Smooth muscle cell (in vitro differentiated cells): ENCODE results near the gene KDM5A. TPM values are rescaled to one million over a fixed set of nuclear protein-coding genes. Genes with fewer than 3 reads are reported as not detected.
"Not testable (repeated sequence)": the region's sequence is repeated elsewhere in the genome, so short reads cannot be mapped to it uniquely, and the experiment has no call there.

Experiments used
- DNase-seq: peaks from one replicate; lab custom pipeline; 2025; ENCODE audit not compliant: unreplicated experiment; lab: John Stamatoyannopoulos, UW
- H2AFZ ChIP-seq: fragments of 200-600 bp; sonication (generic); 2 replicates; pipeline ENCODE4 v1.6.0; 2016; ENCODE audit warnings: antibody characterized with exemption, low read depth, mild to moderate bottlenecking
- H3F3A ChIP-seq: fragments of 200-600 bp; sonication (generic); 2 replicates; pipeline ENCODE4 v1.6.0; 2017; ENCODE audit warnings: antibody characterized with exemption, low read depth
- H3K27ac ChIP-seq: fragments of 200-600 bp; sonication (generic); 2 replicates; pipeline ENCODE4 v1.5.1; 2016; ENCODE audit warnings: low read depth, mild to moderate bottlenecking
- H3K27me3 ChIP-seq: fragments of 200-600 bp; sonication (generic); 2 replicates; pipeline ENCODE4 v1.6.1; 2016; ENCODE audit warnings: low read depth, mild to moderate bottlenecking
- H3K36me3 ChIP-seq: fragments of 200-600 bp; sonication (generic); 2 replicates; pipeline ENCODE4 v1.5.1; 2016; ENCODE audit warnings: low read depth
- H3K4me1 ChIP-seq: fragments of 200-600 bp; sonication (generic); 2 replicates; pipeline ENCODE4 v1.5.1; 2016; ENCODE audit warnings: low read depth
- H3K4me2 ChIP-seq: fragments of 200-600 bp; sonication (generic); 2 replicates; pipeline ENCODE4 v1.6.0; 2016; ENCODE audit warnings: mild to moderate bottlenecking
- H3K4me3 ChIP-seq: fragments of 200-600 bp; sonication (generic); 2 replicates; pipeline ENCODE4 v1.5.1; 2016; ENCODE audit warnings: mild to moderate bottlenecking
- H3K79me2 ChIP-seq: fragments of 200-600 bp; sonication (generic); 2 replicates; pipeline ENCODE4 v1.6.0; 2016; ENCODE audit warnings: low read depth, mild to moderate bottlenecking
- H3K9ac ChIP-seq: fragments of 200-600 bp; sonication (generic); 2 replicates; pipeline ENCODE4 v1.6.0; 2016; ENCODE audit warnings: low read depth
- H3K9me3 ChIP-seq: fragments of 200-600 bp; sonication (generic); replicated peaks from 2 replicates; pipeline ENCODE4 v1.5.1; 2016; ENCODE audit warnings: low read depth
- H4K20me1 ChIP-seq: fragments of 200-600 bp; sonication (generic); 2 replicates; pipeline ENCODE4 v1.6.0; 2016; ENCODE audit warnings: low read depth
- WGBS: methylation state at CpG from one replicate; pipeline ENCODE4 v1.1.7; 2016; ENCODE audit warnings: low lambda C conversion rate; 5-methylcytosine and 5-hydroxymethylcytosine counted together
- polyA plus RNA-seq: library from polyadenylated mRNA; unstranded; fragments of >200 nt; fragmentation: Nextera tagmentation; extraction: Ambion mirVana; gene quantifications from 2 replicates; pipeline ENCODE4 v1.2.1, GENCODE V29; 2016
- total RNA-seq: library from RNA; depleted of rRNA; stranded (reverse); fragments of >200 nt; gene quantifications from 2 replicates; pipeline ENCODE4 v1.2.3, GENCODE V29; 2014
- TF ChIP-seq, protein P1 (sequence below): fragments of 200-600 bp; sonication (generic); IDR thresholded peaks from 2 replicates; pipeline ENCODE4 v1.5.1; 2017; ENCODE audit warnings: borderline replicate concordance, mild to moderate bottlenecking, antibody characterized with exemption; ENCODE audit not compliant: insufficient read depth, poor library complexity, severe bottlenecking

Gene KDM5A
- total and polyA plus RNA-seq, 2 experiments from 2014 or later: 30.5 to 87.2 TPM

DNA sequence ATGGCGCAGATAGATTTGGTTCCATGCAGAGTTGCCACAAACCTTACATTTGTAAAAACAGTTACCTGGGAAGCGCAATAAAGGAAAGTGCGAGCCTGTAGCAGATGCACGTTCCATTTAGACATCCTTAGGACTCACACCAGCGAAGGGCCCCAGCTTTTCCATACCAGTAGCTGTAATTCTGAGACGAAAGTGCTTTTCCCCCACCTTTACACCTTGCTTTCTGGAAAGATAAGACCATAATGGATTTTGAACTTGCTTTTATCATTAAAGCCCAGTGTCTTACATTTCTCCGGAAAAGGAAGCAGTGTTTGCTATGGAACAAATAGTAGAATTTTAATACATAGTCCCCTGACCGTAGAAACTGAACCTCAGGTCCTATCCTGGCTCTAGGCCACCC, 11.7 kb upstream of the KDM5A start:
- Histone ChIP-seq H3K4me2 (peak overlapping the region; percentile 92), H3K27me3 (no peaks in the 10 kb centered on the region), H3K79me2 (peaks cover 18% of the 10 kb centered on the region), H2AFZ (peak overlapping the region; percentile 83), H3K27ac (no peak overlapping the region), H3K4me3 (peak overlapping the region; percentile 79), H3K4me1 (peaks cover 10% of the 10 kb centered on the region), H3K9ac (no peak overlapping the region), H3K9me3 (no peaks in the 10 kb centered on the region), H3K36me3 (no peaks in the 10 kb centered on the region), H4K20me1 (no peaks in the 10 kb centered on the region), H3F3A (no peaks in the 10 kb centered on the region)
- DNase-seq: no peak
- WGBS: 67% methylated on average over 8 of the region's 8 CpGs
- TF ChIP-seq, protein P1, sequence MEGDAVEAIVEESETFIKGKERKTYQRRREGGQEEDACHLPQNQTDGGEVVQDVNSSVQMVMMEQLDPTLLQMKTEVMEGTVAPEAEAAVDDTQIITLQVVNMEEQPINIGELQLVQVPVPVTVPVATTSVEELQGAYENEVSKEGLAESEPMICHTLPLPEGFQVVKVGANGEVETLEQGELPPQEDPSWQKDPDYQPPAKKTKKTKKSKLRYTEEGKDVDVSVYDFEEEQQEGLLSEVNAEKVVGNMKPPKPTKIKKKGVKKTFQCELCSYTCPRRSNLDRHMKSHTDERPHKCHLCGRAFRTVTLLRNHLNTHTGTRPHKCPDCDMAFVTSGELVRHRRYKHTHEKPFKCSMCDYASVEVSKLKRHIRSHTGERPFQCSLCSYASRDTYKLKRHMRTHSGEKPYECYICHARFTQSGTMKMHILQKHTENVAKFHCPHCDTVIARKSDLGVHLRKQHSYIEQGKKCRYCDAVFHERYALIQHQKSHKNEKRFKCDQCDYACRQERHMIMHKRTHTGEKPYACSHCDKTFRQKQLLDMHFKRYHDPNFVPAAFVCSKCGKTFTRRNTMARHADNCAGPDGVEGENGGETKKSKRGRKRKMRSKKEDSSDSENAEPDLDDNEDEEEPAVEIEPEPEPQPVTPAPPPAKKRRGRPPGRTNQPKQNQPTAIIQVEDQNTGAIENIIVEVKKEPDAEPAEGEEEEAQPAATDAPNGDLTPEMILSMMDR: no peak

DNA sequence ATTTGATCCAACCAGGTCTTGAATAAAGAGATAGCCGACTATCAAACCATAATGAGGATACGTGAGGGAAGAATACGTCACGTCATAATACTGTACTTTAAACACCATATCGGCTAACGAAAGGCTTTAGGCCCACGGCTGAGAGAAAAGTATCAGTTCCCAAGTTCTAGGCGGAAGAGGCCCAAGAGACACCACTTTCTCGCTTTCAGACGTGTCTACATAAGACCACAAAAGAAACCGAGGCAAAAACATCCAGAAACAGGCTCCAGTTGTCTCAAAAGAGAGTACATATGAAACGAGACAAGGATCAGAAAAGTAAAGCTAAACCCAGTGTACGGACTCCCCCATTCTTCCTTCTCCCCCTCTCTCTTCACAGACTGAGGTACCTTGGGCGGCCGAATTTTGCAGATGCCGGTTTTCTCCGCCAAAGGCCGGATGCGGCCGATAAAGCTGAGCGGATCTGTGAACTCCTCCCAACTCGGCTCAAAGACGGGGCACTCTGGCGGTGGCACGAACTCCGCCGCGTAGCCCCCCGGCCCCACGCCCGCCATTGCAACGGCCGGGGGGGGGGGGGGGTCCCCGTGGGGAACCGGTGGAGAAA, 479 bp downstream of the KDM5A start:
- TF ChIP-seq, protein P1: no peak
- no peak for DNase-seq
- peaks cover 52% of the 10 kb centered on the region for H3K79me2 ChIP-seq
- H3K27ac ChIP-seq: peak overlapping the region; percentile 98
- no peaks in the 10 kb centered on the region for H3K27me3 ChIP-seq
- H3K9me3 ChIP-seq: no peaks in the 10 kb centered on the region
- peak overlapping the region; percentile 97 for H2AFZ ChIP-seq
- no peaks in the 10 kb centered on the region for H3F3A ChIP-seq
- H3K4me2 ChIP-seq: peak overlapping the region; percentile 99
- H3K4me1 ChIP-seq: peaks cover 23% of the 10 kb centered on the region
- H3K36me3 ChIP-seq: peaks cover 5% of the 10 kb centered on the region
- H3K9ac ChIP-seq: peak overlapping the region; percentile 98
- H3K4me3 ChIP-seq: peak overlapping the region; percentile 96
- H4K20me1 ChIP-seq: peaks cover 43% of the 10 kb centered on the region
- 2% methylated on average over 34 of the region's 35 CpGs for WGBS

DNA sequence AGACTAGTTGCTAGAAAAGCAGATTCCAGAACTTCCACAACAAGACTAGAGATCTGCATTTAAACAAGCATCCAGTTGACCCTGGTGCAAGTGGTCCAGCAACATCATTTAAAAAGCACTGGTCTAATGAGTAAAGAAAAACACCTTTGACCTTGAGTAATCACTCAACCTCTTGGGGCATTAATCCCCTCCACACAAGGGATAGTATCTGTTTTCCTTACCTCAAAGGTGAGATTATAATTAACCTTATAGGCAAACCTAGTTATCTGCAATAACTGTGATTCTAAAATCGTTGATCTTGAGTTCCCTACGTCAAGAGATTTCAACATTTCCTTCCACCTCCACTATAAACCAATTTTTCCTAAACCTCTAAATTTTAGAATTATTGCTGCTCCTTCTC, 1.1 kb downstream of the KDM5A start:
- no peaks in the 10 kb centered on the region for H3K9me3 ChIP-seq
- no peak overlapping the region for H2AFZ ChIP-seq
- H3K27ac ChIP-seq: peak overlapping the region; percentile 98
- H3K27me3 ChIP-seq: no peaks in the 10 kb centered on the region
- no peak for DNase-seq
- peak overlapping the region; percentile 99 for H3K4me2 ChIP-seq
- H3K9ac ChIP-seq: peak overlapping the region; percentile 98
- peaks cover 8% of the 10 kb centered on the region for H3K36me3 ChIP-seq
- H3K4me3 ChIP-seq: peak overlapping the region; percentile 96
- TF ChIP-seq, protein P1: no peak
- no peaks in the 10 kb centered on the region for H3F3A ChIP-seq
- H3K79me2 ChIP-seq: peaks cover 56% of the 10 kb centered on the region
- peaks cover 47% of the 10 kb centered on the region for H4K20me1 ChIP-seq
- 27% methylated on average over 2 of the region's 2 CpGs for WGBS
- peaks cover 23% of the 10 kb centered on the region for H3K4me1 ChIP-seq

DNA sequence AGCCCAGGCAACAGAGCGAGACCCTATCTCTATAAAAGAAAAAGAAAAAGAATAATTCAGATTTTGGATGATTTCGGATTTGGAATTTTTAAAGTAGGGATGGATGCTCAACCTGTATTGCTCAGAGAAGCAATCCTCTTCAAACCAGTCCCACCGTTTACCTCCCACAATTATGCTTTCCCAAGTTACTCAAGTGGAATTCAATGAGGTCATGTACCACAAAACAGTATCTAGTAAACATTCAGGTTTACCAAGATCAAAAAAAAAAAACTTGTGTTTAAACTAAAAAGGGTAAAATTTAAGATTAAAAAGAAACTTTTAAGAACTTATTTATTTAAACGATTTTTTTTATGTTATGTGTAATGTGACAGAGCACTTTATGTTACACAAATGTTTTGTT, 2.5 kb downstream of the KDM5A start:
- Histone ChIP-seq H3K4me2 (peak overlapping the region; percentile 99), H3K27me3 (no peaks in the 10 kb centered on the region), H3K4me3 (peak overlapping the region; percentile 96), H4K20me1 (peaks cover 60% of the 10 kb centered on the region), H3K79me2 (peaks cover 67% of the 10 kb centered on the region), H3K27ac (peak overlapping the region; percentile 98), H2AFZ (no peak overlapping the region), H3F3A (no peaks in the 10 kb centered on the region), H3K4me1 (peaks cover 23% of the 10 kb centered on the region), H3K9ac (peak overlapping the region; percentile 98), H3K36me3 (peaks cover 18% of the 10 kb centered on the region), H3K9me3 (no peaks in the 10 kb centered on the region)
- 72% methylated on average over 4 of the region's 4 CpGs for WGBS
- TF ChIP-seq, protein P1: no peak
- no peak for DNase-seq

DNA sequence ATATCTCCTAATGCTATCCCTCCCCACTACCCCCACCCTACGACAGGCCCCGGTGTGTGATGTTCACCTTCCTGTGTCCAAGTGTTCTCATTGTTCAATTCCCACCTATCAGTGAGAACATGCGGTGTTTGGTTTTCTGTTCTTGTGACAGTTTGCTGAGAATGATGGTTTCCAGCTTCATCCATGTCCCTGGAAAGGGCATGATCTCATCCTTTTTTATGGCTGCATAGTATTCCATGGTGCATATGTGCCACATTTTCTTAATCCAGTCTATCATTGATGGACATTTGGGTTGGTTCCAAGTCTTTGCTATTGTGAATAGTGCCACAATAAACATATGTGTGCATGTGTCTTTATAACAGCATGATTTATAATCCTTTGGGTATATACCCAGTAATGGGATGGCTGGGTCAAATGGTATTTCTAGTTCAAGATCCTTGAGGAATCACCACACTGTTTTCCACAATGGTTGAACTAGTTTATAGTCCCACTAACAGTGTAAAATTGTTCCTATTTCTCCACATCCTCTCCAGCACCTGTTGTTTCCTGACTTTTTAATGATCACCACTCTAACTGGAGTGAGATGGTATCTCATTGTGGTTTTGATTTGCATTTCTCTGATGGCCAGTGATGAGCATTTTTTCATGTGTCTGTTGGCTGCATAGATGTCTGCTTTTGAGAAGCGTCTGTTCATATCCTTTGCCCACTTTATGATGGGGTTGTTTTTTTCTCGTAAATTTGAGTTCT, 18.2 kb downstream of the KDM5A start:
- DNase-seq, H3K9me3 ChIP-seq, H3K27ac ChIP-seq, H3K79me2 ChIP-seq, H3F3A ChIP-seq, H4K20me1 ChIP-seq, H3K9ac ChIP-seq, H2AFZ ChIP-seq, H3K4me1 ChIP-seq, H3K27me3 ChIP-seq, H3K4me2 ChIP-seq, H3K4me3 ChIP-seq: not testable (repeated sequence)
- peaks cover 38% of the 10 kb centered on the region for H3K36me3 ChIP-seq
- 100% methylated on average over 5 of the region's 5 CpGs for WGBS
